Smooth muscle cell (in vitro differentiated cells): Measurements from ENCODE around the gene WIZ. TPM values are rescaled to one million over a fixed set of nuclear protein-coding genes. Genes with fewer than 3 reads are reported as not detected.

Experiments used
- DNase-seq: peaks from one replicate; lab custom pipeline; 2025; ENCODE audit not compliant: unreplicated experiment; lab: John Stamatoyannopoulos, UW
- H2AFZ ChIP-seq: fragments of 200-600 bp; sonication (generic); 2 replicates; pipeline ENCODE4 v1.6.0; 2016; ENCODE audit warnings: antibody characterized with exemption, low read depth, mild to moderate bottlenecking
- H3F3A ChIP-seq: fragments of 200-600 bp; sonication (generic); 2 replicates; pipeline ENCODE4 v1.6.0; 2017; ENCODE audit warnings: antibody characterized with exemption, low read depth
- H3K27ac ChIP-seq: fragments of 200-600 bp; sonication (generic); 2 replicates; pipeline ENCODE4 v1.5.1; 2016; ENCODE audit warnings: low read depth, mild to moderate bottlenecking
- H3K27me3 ChIP-seq: fragments of 200-600 bp; sonication (generic); 2 replicates; pipeline ENCODE4 v1.6.1; 2016; ENCODE audit warnings: low read depth, mild to moderate bottlenecking
- H3K36me3 ChIP-seq: fragments of 200-600 bp; sonication (generic); 2 replicates; pipeline ENCODE4 v1.5.1; 2016; ENCODE audit warnings: low read depth
- H3K4me1 ChIP-seq: fragments of 200-600 bp; sonication (generic); 2 replicates; pipeline ENCODE4 v1.5.1; 2016; ENCODE audit warnings: low read depth
- H3K4me2 ChIP-seq: fragments of 200-600 bp; sonication (generic); 2 replicates; pipeline ENCODE4 v1.6.0; 2016; ENCODE audit warnings: mild to moderate bottlenecking
- H3K4me3 ChIP-seq: fragments of 200-600 bp; sonication (generic); 2 replicates; pipeline ENCODE4 v1.5.1; 2016; ENCODE audit warnings: mild to moderate bottlenecking
- H3K79me2 ChIP-seq: fragments of 200-600 bp; sonication (generic); 2 replicates; pipeline ENCODE4 v1.6.0; 2016; ENCODE audit warnings: low read depth, mild to moderate bottlenecking
- H3K9ac ChIP-seq: fragments of 200-600 bp; sonication (generic); 2 replicates; pipeline ENCODE4 v1.6.0; 2016; ENCODE audit warnings: low read depth
- H3K9me3 ChIP-seq: fragments of 200-600 bp; sonication (generic); replicated peaks from 2 replicates; pipeline ENCODE4 v1.5.1; 2016; ENCODE audit warnings: low read depth
- H4K20me1 ChIP-seq: fragments of 200-600 bp; sonication (generic); 2 replicates; pipeline ENCODE4 v1.6.0; 2016; ENCODE audit warnings: low read depth
- WGBS: methylation state at CpG from one replicate; pipeline ENCODE4 v1.1.7; 2016; ENCODE audit warnings: low lambda C conversion rate; 5-methylcytosine and 5-hydroxymethylcytosine counted together
- polyA plus RNA-seq: library from polyadenylated mRNA; unstranded; fragments of >200 nt; fragmentation: Nextera tagmentation; extraction: Ambion mirVana; gene quantifications from 2 replicates; pipeline ENCODE4 v1.2.1, GENCODE V29; 2016
- total RNA-seq: library from RNA; depleted of rRNA; stranded (reverse); fragments of >200 nt; gene quantifications from 2 replicates; pipeline ENCODE4 v1.2.3, GENCODE V29; 2014
- TF ChIP-seq, protein P1 (sequence below): fragments of 200-600 bp; sonication (generic); IDR thresholded peaks from 2 replicates; pipeline ENCODE4 v1.5.1; 2017; ENCODE audit warnings: borderline replicate concordance, mild to moderate bottlenecking, antibody characterized with exemption; ENCODE audit not compliant: insufficient read depth, poor library complexity, severe bottlenecking

WIZ gene
- total and polyA plus RNA-seq, 2 experiments from 2014 or later: 23.1 to 40.5 TPM

GRCh38 chr19:15464394-15465385 is 14.9 kb upstream of the WIZ start, which contains the start of gene RASAL3:
RASAL3 (minus strand) TSS chr19:15464544; CDS start chr19:15464358, 186 bp downstream.
- no peak for DNase-seq
- H3K79me2 ChIP-seq: no peaks in the 10 kb centered on the region
- no peak within 1 kb of the TSS for H2AFZ ChIP-seq
- H3K27me3 ChIP-seq: peaks cover 53% of the 10 kb centered on the region
- no peaks in the 10 kb centered on the region for H4K20me1 ChIP-seq
- H3K36me3 ChIP-seq: no peaks in the 10 kb centered on the region
- H3K4me2 ChIP-seq: no peak within 1 kb of the TSS
- H3K9me3 ChIP-seq: no peaks in the 10 kb centered on the region
- no peak within 1 kb of the TSS for H3K4me3 ChIP-seq
- 51% methylated on average over 16 of the region's 17 CpGs for WGBS
- H3K9ac ChIP-seq: no peak within 1 kb of the TSS
- H3K27ac ChIP-seq: no peak within 1 kb of the TSS
- TF ChIP-seq, protein P1, sequence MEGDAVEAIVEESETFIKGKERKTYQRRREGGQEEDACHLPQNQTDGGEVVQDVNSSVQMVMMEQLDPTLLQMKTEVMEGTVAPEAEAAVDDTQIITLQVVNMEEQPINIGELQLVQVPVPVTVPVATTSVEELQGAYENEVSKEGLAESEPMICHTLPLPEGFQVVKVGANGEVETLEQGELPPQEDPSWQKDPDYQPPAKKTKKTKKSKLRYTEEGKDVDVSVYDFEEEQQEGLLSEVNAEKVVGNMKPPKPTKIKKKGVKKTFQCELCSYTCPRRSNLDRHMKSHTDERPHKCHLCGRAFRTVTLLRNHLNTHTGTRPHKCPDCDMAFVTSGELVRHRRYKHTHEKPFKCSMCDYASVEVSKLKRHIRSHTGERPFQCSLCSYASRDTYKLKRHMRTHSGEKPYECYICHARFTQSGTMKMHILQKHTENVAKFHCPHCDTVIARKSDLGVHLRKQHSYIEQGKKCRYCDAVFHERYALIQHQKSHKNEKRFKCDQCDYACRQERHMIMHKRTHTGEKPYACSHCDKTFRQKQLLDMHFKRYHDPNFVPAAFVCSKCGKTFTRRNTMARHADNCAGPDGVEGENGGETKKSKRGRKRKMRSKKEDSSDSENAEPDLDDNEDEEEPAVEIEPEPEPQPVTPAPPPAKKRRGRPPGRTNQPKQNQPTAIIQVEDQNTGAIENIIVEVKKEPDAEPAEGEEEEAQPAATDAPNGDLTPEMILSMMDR: no peak
- H3F3A ChIP-seq: no peaks in the 10 kb centered on the region
- no peaks in the 10 kb centered on the region for H3K4me1 ChIP-seq

- H3K36me3 ChIP-seq: no peaks in the 10 kb centered on the region
- H3K9me3 ChIP-seq: no peaks in the 10 kb centered on the region
- H3K4me1 ChIP-seq: no peaks in the 10 kb centered on the region
- no peak overlapping the region for H3K27ac ChIP-seq
- WGBS: 74% methylated on average over 17 of the region's 25 CpGs
- no peak for DNase-seq
- no peak overlapping the region for H3K9ac ChIP-seq
- TF ChIP-seq, protein P1: no peak
- H3K79me2 ChIP-seq: no peaks in the 10 kb centered on the region
- H3K27me3 ChIP-seq: peaks cover 53% of the 10 kb centered on the region
- no peaks in the 10 kb centered on the region for H4K20me1 ChIP-seq
- no peak overlapping the region for H3K4me2 ChIP-seq
- H3F3A ChIP-seq: no peaks in the 10 kb centered on the region
- no peak overlapping the region for H3K4me3 ChIP-seq
- H2AFZ ChIP-seq: no peak overlapping the region
These were observed 14.2 kb upstream of the WIZ start for GRCh38 chr19:15463861-15464371.

DNA sequence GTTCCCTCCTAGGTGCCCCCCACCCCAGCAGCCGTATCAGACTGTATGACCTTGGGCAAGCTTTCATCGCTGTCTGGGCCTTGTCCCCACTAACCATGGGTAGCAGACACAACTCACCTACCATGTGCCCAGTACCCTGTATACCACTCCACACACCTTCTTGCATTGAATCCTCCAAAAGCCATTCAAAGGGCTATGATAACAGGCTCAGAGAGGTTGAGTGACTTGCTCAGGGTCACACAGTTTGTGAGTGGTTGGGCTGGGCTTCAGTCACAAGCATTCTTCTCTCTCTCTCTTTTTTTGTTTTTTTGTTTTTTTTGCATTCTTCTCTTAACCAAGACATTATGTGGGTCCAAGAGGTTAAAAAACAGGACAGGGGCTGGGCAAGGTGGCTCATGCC is 11.9 kb upstream of the WIZ start:
- H3K4me2 ChIP-seq: no peak overlapping the region
- no peak overlapping the region for H3K4me3 ChIP-seq
- no peaks in the 10 kb centered on the region for H4K20me1 ChIP-seq
- 65% methylated on average over 2 of the region's 2 CpGs for WGBS
- H3K79me2 ChIP-seq: no peaks in the 10 kb centered on the region
- H3K4me1 ChIP-seq: peaks cover 3% of the 10 kb centered on the region
- peaks cover 67% of the 10 kb centered on the region for H3K27me3 ChIP-seq
- H3K36me3 ChIP-seq: no peaks in the 10 kb centered on the region
- no peak for DNase-seq
- no peak overlapping the region for H2AFZ ChIP-seq
- TF ChIP-seq, protein P1: no peak
- no peaks in the 10 kb centered on the region for H3K9me3 ChIP-seq
- no peaks in the 10 kb centered on the region for H3F3A ChIP-seq
- H3K27ac ChIP-seq: no peak overlapping the region
- H3K9ac ChIP-seq: no peak overlapping the region
